Mammary epithelial cell (primary cell): Measurements from ENCODE around the gene HSPA12A.

Source experiments
- CTCF ChIP-seq, 2 donors: IDR thresholded peaks in 1 of 2; conservative IDR thresholded peaks in 1 of 2; 2 replicates each; pipeline ENCODE4 v1.5.1; 2011 to 2012; ENCODE audit warnings: inconsistent platforms in 2 of 2, low read length in 2 of 2, mild to moderate bottlenecking in 2 of 2, control low read depth in 1 of 2, low read depth in 1 of 2; ENCODE audit not compliant: insufficient read depth in 1 of 2; ENCODE audit errors: extremely low read depth in 1 of 2
- EZH2 ChIP-seq: IDR thresholded peaks from 2 replicates; pipeline ENCODE4 v1.6.1; 2012; ENCODE audit warnings: low read length, inconsistent platforms, borderline replicate concordance

- no peak for TF ChIP-seq CTCF (conservative IDR thresholded peaks at IDR 0.05 in 1 of 2, IDR thresholded peaks at IDR 0.05 in 1 of 2; ENCODE audit: extremely low read depth in 1 of 2, insufficient read depth in 1 of 2, low read depth in 1 of 2, low read length in 2 of 2)
- TF ChIP-seq EZH2, result no peak
These were observed 26.4 kb upstream of the HSPA12A start for GRCh38 chr10:116768786-116769185.
